K562 (cell line): ENCODE results near the gene SLC20A1. TPM values are rescaled to one million over a fixed set of nuclear protein-coding genes. Genes with fewer than 3 reads are reported as not detected.

Experiments used
- ATAC-seq: fragments of 200-7000 bp; cut with Tn5 transposase; 3 replicates; pipeline ENCODE4 v1.9.1; 2020; ENCODE audit warnings: moderate library complexity
- BruUV-seq: library from RNA; stranded (reverse); fragments of 400-500 nt; replicated peaks from 2 replicates; lab custom pipeline; 2021; lab: Mats Ljungman, UMichigan
- CTCF ChIA-PET: fragments of 300-600 bp; formaldehyde crosslinking; extraction: SDS; loops from one replicate; lab custom pipeline; 2021; ENCODE audit warnings: low intra/inter-chr PET ratio; lab: Yijun Ruan, JAX
- POLR2A ChIA-PET: fragments of 300-600, 350-650 bp; sonication (Branson Sonifier 250); formaldehyde crosslinking; extraction: SDS; loops from one replicate; lab custom pipeline; 2021; ENCODE audit warnings: antibody characterized with exemption, inconsistent platforms; lab: Yijun Ruan, JAX
- DNase-seq, 4 experiments: peaks; one replicate each; pipeline versions ENCODE4 v3.0.0 to v3.0.0-alpha.2; 2011 to 2018; ENCODE audit warnings: low spot score in 3 of 4, mixed read lengths in 3 of 4; ENCODE audit errors: extremely low read depth in 1 of 4
- FAIRE-seq: peaks from 2 replicates; lab custom pipeline; 2011; peaks lifted over from hg19 to GRCh38; lab: Jason Lieb, UNC
- H2AFZ ChIP-seq: 2 replicates; pipeline ENCODE4 v1.6.0; 2011; ENCODE audit warnings: low read depth, low read length, control low read depth, inconsistent platforms
- H3K27ac ChIP-seq: fragments of 200-600 bp; 3 replicates; pipeline ENCODE4 v1.8.0; 2011; ENCODE audit warnings: low read depth, mild to moderate bottlenecking, control low read depth, inconsistent platforms, low read length, moderate library complexity, mixed read lengths; ENCODE audit errors: extremely low read depth
- H3K27me3 ChIP-seq, 2 experiments: fragments of 300-600 bp in 1 of 2; 2 replicates in 1 of 2; 3 replicates in 1 of 2; pipeline versions ENCODE4 v1.6.0 to v1.8.0; 2011; ENCODE audit warnings: inconsistent platforms in 2 of 2, low read length in 2 of 2, mild to moderate bottlenecking in 1 of 2, mixed read lengths in 1 of 2, moderate library complexity in 1 of 2; ENCODE audit not compliant: control insufficient read depth in 2 of 2, insufficient read depth in 2 of 2
- H3K36me3 ChIP-seq: fragments of 300-600 bp; 3 replicates; pipeline ENCODE4 v1.8.0; 2011; ENCODE audit warnings: mild to moderate bottlenecking, low read length, inconsistent platforms; ENCODE audit not compliant: control insufficient read depth, insufficient read depth
- H3K4me1 ChIP-seq, 2 experiments: fragments of 200-600 bp in 1 of 2; replicated peaks in 1 of 2; 2 replicates in 1 of 2; 3 replicates in 1 of 2; pipeline versions ENCODE4 v1.5.1 to v1.8.0; 2011; ENCODE audit warnings: inconsistent platforms in 2 of 2, low read length in 2 of 2, mild to moderate bottlenecking in 1 of 2, mixed read lengths in 1 of 2, moderate library complexity in 1 of 2; ENCODE audit not compliant: control insufficient read depth in 2 of 2, insufficient read depth in 2 of 2
- H3K4me2 ChIP-seq: 2 replicates; pipeline ENCODE4 v1.6.1; 2011; ENCODE audit warnings: low read length, control low read depth, inconsistent platforms, mixed read lengths; ENCODE audit not compliant: insufficient read depth
- H3K4me3 ChIP-seq: fragments of 200-600 bp; sonication (generic), shearing (Covaris generic); 2 replicates; pipeline ENCODE4 v1.5.1; 2016; ENCODE audit warnings: control low read depth, inconsistent platforms
- H3K79me2 ChIP-seq: fragments of 200-600 bp; 3 replicates; pipeline ENCODE4 v1.8.0; 2011; ENCODE audit warnings: low read length, inconsistent platforms; ENCODE audit not compliant: control insufficient read depth, insufficient read depth
- H3K9ac ChIP-seq, 2 experiments: 2 replicates each; pipeline versions ENCODE4 v1.6.0 to v1.6.1; 2011; ENCODE audit warnings: low read depth in 2 of 2, low read length in 2 of 2, control low read depth in 1 of 2, inconsistent platforms in 1 of 2, mild to moderate bottlenecking in 1 of 2, mixed read lengths in 1 of 2; ENCODE audit not compliant: insufficient read depth in 1 of 2
- H3K9me1 ChIP-seq: one replicate; pipeline ENCODE4 v1.6.0; 2011; ENCODE audit warnings: inconsistent platforms, mild to moderate bottlenecking, low read length, moderate library complexity; ENCODE audit not compliant: control insufficient read depth, insufficient read depth
- H3K9me3 ChIP-seq: replicated peaks from 2 replicates; pipeline ENCODE4 v1.5.1; 2011; ENCODE audit warnings: low read depth, low read length, inconsistent platforms; ENCODE audit not compliant: control insufficient read depth, insufficient read depth
- H4K20me1 ChIP-seq: replicated peaks from 2 replicates; pipeline ENCODE4 v1.6.1; 2011; ENCODE audit warnings: low read length, inconsistent platforms, mixed read lengths; ENCODE audit not compliant: control insufficient read depth, insufficient read depth
- CEBPB ChIP-seq: fragments of 450-650 bp; IDR thresholded peaks from 2 replicates; pipeline ENCODE4 v1.6.1; 2016; ENCODE audit warnings: missing genetic modification characterization, missing compliant biosample characterization
- EGR1 ChIP-seq: fragments of 450-650 bp; conservative IDR thresholded peaks from 2 replicates; pipeline ENCODE4 v1.6.1; 2017; ENCODE audit warnings: mild to moderate bottlenecking
- ELF2 ChIP-seq: fragments of 250-450 bp; sonication (Bioruptor Pico); IDR thresholded peaks from 2 replicates; pipeline ENCODE4 v1.5.0; 2021; ENCODE audit warnings: mild to moderate bottlenecking
- ELF4 ChIP-seq: fragments of 450-650 bp; formaldehyde crosslinking; IDR thresholded peaks from 2 replicates; pipeline ENCODE4 v1.4.0; 2022; ENCODE audit warnings: missing genetic modification characterization
- RCOR1 ChIP-seq, 2 experiments: IDR thresholded peaks; 2 replicates each; pipeline ENCODE4 v1.6.1; 2012; ENCODE audit warnings: low read depth in 2 of 2, low read length in 2 of 2, borderline replicate concordance in 1 of 2, improper control_type of control experiment in 1 of 2
- ZNF165 ChIP-seq: fragments of 250-450 bp; sonication (Bioruptor Pico); IDR thresholded peaks from 2 replicates; pipeline ENCODE4 v1.4.0; 2020; ENCODE audit warnings: borderline replicate concordance
- WGBS: fragments of 100-300 bp; shearing (Covaris generic); methylation state at CpG from one replicate; pipeline ENCODE4 v1.1.6; 2016; ENCODE audit warnings: low coverage, mixed read lengths; ENCODE audit not compliant: insufficient coverage; ENCODE audit errors: missing lambda C conversion rate; 5-methylcytosine and 5-hydroxymethylcytosine counted together
- in situ Hi-C: fragments of 300-500 bp; cut with MboI; formaldehyde crosslinking; loops from 4 replicates; pipeline ENCODE4 v1.15.0; 2018; ENCODE audit warnings: inconsistent platforms, mixed read lengths
- intact Hi-C: fragments of 100-400 bp; cut with micrococcal nuclease; formaldehyde crosslinking; loops from 2 replicates; pipeline ENCODE4 v1.14.2; 2022
- polyA plus RNA-seq, 8 experiments: library from polyadenylated mRNA; depleted of rRNA in 4 of 8; stranded (reverse) in 5 of 8; unstranded in 3 of 8; fragments of >200 nt; fragmentation: Nextera tagmentation in 2 of 8; fragmentation: Illumina TruSeq in 1 of 8; extraction: Ambion mirVana in 2 of 8; extraction: Trizol in 1 of 8; gene quantifications; 2 replicates each; pipeline versions ENCODE4 v1.2.1 to v1.2.3, GENCODE V29; 2011 to 2014; ENCODE audit warnings: inconsistent platforms in 1 of 8, missing spikeins in 1 of 8
- total RNA-seq, 7 experiments: library from RNA; depleted of rRNA in 6 of 7; stranded (reverse); fragments of >200 nt in 6 of 7; fragmentation: Illumina TruSeq in 2 of 7; extraction: Trizol in 2 of 7; gene quantifications; 2 replicates each; pipeline versions ENCODE4 v1.2.1 to v1.2.3, GENCODE V29; 2011 to 2021; ENCODE audit warnings: low replicate concordance in 1 of 7

The SLC20A1 gene
- total and polyA plus RNA-seq, 9 of the 15 experiments (the other 6 are each of a cell fraction or from before 2014, with no cell fraction given), result 53.8 to 150 (median 74.7) TPM

DNA sequence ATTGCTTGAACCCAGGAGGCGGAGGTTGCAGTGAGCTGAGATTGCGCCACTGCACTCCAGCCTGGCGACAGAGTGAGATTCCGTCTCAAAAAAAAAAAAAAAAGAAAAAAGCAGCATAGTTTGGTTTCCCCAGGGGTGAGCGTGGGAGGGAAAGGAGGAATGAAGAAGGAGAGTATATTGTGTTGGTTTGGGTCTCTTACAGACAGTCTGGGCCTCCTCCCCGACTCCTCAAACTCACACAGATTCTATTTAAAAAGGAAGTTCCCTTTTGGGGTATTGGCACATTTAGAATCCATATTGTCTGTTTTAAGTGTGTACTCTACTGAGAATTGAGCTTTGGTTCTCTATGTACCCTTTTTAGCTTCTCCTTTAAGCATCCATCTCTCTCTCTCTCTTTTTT lies 27.4 kb upstream of the SLC20A1 start:
- ChIA-PET CTCF (no interaction called here), POLR2A (interaction anchor here (1.8 kb wide), 1 partner anchor 27 kb away, joined by 4 read pairs; the partner anchor contains the start of gene SLC20A1)
- Histone ChIP-seq H3K27ac (no peak overlapping the region), H3K9me1 (no peaks in the 10 kb centered on the region), H3K27me3 (no peaks in the 10 kb centered on the region), H3K4me3 (no peak overlapping the region), H3K9me3 (no peaks in the 10 kb centered on the region), H2AFZ (no peak overlapping the region), H3K79me2 (no peaks in the 10 kb centered on the region), H3K36me3 (no peaks in the 10 kb centered on the region), H3K4me1 (peaks cover 9% of the 10 kb centered on the region in 2 experiments; a peak in 4 of 5 replicates), H3K4me2 (no peak overlapping the region), H4K20me1 (no peaks in the 10 kb centered on the region), H3K9ac (no peak overlapping the region)
- BruUV-seq, result no TSS peak
- no peak for ATAC-seq
- in situ Hi-C loops, result loop anchor here (25.0 kb wide), 1 partner anchor 269 kb away; no protein-coding TSS in a partner anchor
- WGBS, result 0% methylated on average over 1 of the region's 6 CpGs
- DNase-seq, result no peak
- no peak for FAIRE-seq
- TF ChIP-seq RCOR1 (IDR thresholded peaks at IDR 0.05; ENCODE audit: borderline replicate concordance in 1 of 2, low read depth in 2 of 2, low read length in 2 of 2) (no peak), ELF4 (CRISPR knock-in tag) (no peak), CEBPB (tag) (peak; percentile 41), EGR1 (peak; percentile 33; the same call in 1 of the 2 replicates), ZNF165 (CRISPR knock-in tag) (no peak), ELF2 (no peak)
- intact Hi-C loops, result no loop called here
